Measurements from ENCODE around the gene SCGB1C1.

SCGB1C1 gene

DNA sequence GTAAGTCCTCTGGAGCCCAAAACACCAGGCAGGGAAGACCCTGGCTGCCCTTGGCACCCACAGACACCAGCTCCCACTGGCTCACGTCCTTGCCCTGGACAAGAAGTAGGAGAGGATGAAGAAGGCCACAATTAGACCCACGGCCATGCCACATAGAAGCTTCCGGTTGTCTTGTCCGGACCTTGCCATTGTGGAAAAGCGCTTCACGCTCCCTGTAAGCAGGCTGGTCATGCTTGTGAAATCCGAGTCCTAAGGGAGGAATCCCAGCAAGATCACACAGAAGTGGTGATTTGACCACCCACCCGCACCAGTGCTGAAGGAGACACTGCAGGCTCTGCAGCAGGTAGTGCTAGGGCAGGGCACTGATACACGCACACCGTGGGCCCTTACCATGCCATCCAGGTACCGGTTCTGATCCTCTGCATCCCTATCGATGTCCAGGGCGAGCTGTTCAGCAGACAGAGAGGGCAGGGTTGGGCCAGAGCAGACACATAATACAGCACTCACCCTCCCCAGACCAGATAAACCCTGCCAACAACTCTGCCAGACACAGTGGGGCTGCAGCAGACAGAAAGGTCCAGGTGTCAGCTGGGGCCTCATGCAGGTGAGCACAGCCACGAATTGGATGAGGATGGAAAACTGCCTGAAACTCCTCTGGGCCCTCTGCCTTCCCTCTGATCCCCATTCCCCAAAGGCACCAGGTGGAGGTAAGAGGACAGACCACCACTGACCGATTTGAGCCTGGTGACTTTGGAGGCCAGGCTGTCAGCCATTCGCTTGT, 12.5 kb downstream of the SCGB1C1 start:
- no peak for DNase-seq (ENCODE audit: low spot score)

GRCh38 chr11:206002-206384, 13.1 kb downstream of the SCGB1C1 start:
- DNase-seq (ENCODE audit: low spot score), result no peak

DNA sequence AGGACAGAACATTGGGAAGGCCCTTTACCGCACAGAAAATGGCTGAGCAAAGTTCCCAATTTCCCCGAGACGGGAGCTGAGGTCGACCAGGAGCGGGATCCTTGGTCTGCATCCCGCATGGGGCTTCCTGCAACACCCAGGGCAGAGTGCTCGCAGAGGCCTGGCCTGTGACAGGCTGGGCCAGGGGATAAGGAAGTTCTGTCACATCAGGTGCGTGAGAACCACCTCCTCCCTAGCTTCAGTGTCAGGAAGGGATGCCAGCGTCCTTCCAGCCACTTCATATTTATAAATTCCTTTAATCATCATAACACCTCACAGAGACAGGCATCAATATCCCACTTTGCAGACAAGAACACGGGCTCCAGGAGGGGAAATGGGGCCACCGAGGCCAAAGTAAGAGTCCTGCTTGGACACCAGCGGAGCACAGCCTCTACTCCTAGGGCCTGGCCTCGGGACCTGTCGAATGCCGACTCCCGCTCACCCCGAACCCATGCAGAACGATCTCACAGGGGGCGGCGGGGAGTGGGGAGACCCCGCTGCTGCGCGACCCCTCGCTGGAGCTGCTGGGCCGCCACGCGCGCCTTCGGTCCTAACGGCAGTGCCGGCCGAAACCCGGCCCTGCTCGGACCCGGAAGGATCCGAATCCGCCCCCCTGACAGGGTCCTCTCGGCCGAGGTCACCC, 13.8 kb downstream of the SCGB1C1 start:
- DNase-seq (ENCODE audit: low spot score), result peak; percentile 55

DNA sequence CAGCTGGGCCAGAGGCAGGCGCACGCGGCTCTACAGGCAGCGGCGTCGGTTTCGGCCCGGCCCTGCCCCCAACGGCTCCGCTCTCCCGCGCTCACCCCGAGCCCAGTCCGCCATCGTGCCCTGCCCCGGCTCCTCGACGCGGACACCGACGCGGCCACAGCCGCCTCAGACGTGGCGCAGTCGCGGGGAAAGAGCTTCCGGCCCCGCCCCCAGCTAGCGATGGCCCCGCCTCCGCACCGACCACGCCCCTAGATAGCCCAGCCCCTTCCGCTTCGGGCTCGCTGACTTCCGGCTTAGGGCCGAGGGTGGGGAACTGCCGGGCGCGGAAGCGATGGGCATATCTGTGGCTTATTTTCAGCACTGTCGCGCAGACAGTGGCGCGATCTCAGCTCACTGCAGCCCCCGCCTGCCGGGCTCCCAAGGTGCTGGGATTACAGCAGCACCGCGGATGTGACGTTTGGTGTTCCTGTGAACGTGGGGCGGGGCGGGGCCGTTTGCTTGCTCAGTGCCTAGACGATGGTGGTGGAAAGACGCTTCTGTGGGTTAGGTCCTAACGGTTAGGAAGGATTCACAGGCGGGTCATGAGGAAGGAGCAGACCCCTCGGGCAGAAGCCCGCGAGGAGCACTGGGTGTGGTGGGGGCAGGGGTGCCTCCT, 14.5 kb downstream of the SCGB1C1 start, which contains the start of the genes BET1L and RIC8A:
TSS of gene BET1L (minus strand) at position 192 of the 655 bp plus-strand sequence. CDS start at position 114, 78 bp downstream.
TSS of gene RIC8A (plus strand) at position 501 of the 655 bp plus-strand sequence. CDS start 1,147 bp downstream, outside the sequence.
- peak; percentile 98 for DNase-seq (ENCODE audit: low spot score)

DNA sequence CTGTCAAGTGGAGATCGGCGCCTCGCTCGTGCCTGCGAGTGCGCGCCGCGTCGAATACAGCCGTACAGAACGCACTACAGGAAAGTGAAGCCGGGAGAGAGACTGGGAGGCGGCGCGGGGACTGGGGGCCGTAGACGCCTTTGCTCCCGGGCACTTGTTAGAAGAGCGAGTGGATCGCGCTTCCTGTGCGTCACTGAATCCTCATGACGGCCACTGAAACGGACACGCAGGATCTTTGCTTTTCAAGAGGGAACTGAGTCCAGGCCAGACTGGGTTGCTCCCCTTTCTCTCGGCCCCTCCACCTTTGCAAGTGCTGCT, 14.9 kb downstream of the SCGB1C1 start:
- peak; percentile 51 for DNase-seq (ENCODE audit: low spot score)

- peak; percentile 93 for DNase-seq (ENCODE audit: low spot score)
Observed at GRCh38 chr11:208181-208916, 15.5 kb downstream of the SCGB1C1 start.

DNA sequence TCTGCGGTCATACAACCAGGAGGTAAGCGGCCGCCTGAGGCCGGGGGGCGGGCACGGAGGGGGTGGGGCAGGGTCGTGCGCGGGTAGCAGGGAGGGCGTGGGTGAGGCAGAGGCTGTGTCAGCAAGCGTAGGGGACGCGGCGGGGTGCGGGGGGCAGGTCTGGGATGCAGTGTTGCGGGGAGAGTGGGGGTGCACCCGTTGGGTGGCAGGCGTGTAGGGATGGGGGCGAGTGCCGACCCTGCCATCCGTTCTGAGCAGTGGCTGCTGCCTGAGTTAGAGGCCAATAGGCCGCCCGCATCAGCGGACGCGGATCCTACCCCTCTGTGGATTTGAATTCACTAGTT, 16.0 kb downstream of the SCGB1C1 start:
- DNase-seq (ENCODE audit: low spot score), result no peak

DNA sequence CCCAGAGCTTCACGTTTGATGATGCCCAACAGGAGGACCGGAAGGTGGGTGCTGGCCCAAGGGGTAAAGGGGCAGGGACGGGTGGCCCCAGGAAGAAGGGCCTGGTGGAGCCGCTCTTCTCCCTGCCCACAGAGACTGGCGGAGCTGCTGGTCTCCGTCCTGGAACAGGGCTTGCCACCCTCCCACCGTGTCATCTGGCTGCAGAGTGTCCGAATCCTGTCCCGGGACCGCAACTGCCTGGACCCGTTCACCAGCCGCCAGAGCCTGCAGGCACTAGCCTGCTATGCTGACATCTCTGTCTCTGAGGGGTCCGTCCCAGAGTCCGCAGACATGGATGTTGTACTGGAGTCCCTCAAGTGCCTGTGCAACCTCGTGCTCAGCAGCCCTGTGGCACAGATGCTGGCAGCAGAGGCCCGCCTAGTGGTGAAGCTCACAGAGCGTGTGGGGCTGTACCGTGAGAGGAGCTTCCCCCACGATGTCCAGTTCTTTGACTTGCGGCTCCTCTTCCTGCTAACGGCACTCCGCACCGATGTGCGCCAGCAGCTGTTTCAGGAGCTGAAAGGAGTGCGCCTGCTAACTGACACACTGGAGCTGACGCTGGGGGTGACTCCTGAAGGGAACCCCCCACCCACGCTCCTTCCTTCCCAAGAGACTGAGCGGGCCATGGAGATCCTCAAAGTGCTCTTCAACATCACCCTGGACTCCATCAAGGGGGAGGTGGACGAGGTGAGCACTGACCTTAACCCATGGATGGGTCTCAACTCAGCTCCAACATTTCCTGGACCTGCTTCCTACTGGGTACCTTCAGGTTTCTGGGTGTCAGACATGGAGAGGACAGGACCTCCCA, 16.6 kb downstream of the SCGB1C1 start:
- DNase-seq (ENCODE audit: low spot score), result peak; percentile 39

GRCh38 chr11:210122-210802, 17.4 kb downstream of the SCGB1C1 start:
- DNase-seq (ENCODE audit: low spot score), result peak; percentile 87

DNA sequence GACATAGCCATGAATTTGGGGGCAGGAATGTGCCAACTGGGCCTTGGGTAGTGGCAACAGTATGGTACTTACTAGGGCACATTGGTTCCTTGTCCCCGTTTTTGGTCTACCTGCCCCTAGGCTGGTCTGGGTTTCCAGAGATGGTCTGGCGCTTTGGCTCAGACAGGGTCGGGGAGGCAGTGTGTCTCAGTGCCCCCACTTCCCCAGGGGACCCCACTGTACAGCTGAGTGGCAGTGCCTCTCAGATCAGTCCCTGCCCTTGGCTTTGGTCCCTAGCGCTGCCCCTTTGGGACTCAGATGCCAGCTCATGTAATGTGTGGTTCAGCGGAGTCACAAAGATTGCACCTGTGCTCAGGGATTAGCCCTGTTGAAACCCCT, 17.9 kb downstream of the SCGB1C1 start:
- no peak for DNase-seq (ENCODE audit: low spot score)

- DNase-seq (ENCODE audit: low spot score), result no peak
Observed at GRCh38 chr11:211295-211694, 18.4 kb downstream of the SCGB1C1 start.

DNA sequence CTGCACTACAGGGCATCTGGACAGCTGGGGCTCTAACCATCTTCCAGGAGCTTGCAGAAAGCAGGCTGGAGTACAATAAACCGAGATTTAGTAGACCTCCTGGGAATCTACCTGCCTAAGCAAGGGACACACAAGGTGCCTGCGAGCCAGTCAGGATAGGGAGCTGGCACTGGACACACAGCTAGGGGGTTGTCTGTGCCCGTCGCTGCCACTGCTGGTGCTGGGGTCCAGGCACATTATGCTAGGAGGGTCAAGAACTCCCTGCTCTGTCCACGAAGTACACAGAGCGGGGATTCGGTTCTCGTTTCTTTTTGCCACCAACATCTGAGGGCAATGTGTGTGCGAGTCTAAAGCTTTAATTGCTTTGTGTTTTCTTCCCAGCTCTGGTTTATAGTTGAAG, 18.9 kb downstream of the SCGB1C1 start:
- no peak for DNase-seq (ENCODE audit: low spot score)

DNA sequence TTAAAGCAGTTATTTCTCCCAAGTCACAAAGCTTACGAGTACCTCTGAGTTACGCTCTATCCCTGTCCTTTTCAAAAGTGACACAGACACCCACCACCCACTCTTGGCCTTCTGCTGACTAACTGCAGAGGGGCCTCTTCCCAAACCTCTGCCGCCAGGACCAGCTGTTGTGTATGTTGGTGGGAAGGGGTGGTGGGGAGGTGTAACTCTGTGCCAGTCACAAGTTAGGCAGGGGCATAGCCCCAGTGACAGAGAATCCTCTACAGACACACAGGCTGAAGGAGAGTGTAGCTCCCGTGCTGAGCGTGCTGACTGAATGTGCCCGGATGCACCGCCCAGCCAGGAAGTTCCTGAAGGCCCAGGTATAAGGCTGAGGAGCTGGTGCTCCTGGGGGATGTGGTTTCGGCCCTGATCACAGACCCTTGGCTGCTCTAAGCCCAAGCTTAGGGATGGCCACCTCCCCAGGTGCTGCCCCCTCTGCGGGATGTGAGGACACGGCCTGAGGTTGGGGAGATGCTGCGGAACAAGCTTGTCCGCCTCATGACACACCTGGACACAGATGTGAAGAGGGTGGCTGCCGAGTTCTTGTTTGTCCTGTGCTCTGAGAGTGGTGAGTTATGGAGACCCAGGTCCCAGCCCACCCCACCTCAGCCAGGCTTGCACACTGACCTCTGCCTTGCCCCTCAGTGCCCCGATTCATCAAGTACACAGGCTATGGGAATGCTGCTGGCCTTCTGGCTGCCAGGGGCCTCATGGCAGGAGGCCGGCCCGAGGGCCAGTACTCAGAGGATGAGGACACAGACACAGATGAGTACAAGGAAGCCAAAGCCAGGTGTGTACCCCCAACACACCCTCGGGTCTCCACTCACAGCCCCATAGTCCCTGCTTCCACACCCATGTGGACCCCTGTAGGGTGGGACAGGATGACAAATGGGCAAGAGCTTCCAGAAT, 19.5 kb downstream of the SCGB1C1 start:
- DNase-seq (ENCODE audit: low spot score), result no peak

DNA sequence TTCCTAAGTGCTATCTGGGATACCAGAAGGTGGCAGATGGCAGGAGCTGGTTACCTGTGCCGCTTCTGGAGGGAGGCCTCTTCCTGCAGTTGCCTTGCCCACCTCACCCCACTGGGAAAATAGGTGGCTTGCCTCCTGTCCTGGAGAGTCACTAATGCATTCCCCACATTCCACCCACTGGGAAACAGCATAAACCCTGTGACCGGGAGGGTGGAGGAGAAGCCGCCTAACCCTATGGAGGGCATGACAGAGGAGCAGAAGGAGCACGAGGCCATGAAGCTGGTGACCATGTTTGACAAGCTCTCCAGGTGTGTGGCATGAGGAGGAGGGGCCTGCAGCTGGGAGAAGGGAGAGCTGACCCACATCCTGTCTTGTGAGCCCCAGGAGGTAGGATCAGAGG, 20.2 kb downstream of the SCGB1C1 start:
- no peak for DNase-seq (ENCODE audit: low spot score)

DNA sequence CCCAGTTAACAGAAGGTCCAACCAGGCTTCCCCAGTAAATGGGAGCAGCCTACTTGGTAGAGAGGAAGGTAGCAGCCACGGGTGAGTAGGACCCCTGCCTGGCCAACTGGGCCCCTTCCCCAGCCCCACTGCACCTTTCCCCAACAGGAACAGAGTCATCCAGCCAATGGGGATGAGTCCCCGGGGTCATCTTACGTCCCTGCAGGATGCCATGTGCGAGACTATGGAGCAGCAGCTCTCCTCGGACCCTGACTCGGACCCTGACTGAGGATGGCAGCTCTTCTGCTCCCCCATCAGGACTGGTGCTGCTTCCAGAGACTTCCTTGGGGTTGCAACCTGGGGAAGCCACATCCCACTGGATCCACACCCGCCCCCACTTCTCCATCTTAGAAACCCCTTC, 21.2 kb downstream of the SCGB1C1 start:
- no peak for DNase-seq (ENCODE audit: low spot score)

GRCh38 chr11:215581-216037, 22.7 kb downstream of the SCGB1C1 start:
- DNase-seq (ENCODE audit: low spot score), result no peak

GRCh38 chr11:216081-216974, 23.4 kb downstream of the SCGB1C1 start:
- no peak for DNase-seq (ENCODE audit: low spot score)

GRCh38 chr11:217704-218103, 24.8 kb downstream of the SCGB1C1 start:
- no peak for DNase-seq (ENCODE audit: low spot score)
